GM19397 (cell line): ENCODE results near the gene N4BP3.
"Not testable (repeated sequence)": the region's sequence is repeated elsewhere in the genome, so short reads cannot be mapped to it uniquely, and the experiment has no call there.

Source experiments
- ATAC-seq: cut with Tn5 transposase; IDR thresholded peaks from one replicate; pipeline ENCODE4 v1.9.1; 2021; ENCODE audit warnings: mild to moderate bottlenecking, moderate library complexity; ENCODE audit not compliant: unreplicated experiment

The N4BP3 gene

GRCh38 chr5:178113141-178113787 lies at the start of gene N4BP3:
N4BP3 (plus strand) TSS chr5:178113532; CDS start chr5:178119584, 6,052 bp downstream.
- peak; percentile 65 for ATAC-seq

- no peak for ATAC-seq
These were observed 45.6 kb upstream of the N4BP3 start for GRCh38 chr5:178067755-178068154.

- no peak for ATAC-seq
These were observed 45.0 kb upstream of the N4BP3 start for GRCh38 chr5:178068293-178068692.

- ATAC-seq, result no peak
These were observed 43.4 kb upstream of the N4BP3 start for GRCh38 chr5:178069909-178070308.

GRCh38 chr5:178071108-178071507 lies 42.2 kb upstream of the N4BP3 start:
- ATAC-seq, result no peak

GRCh38 chr5:178072749-178073148 lies 40.6 kb upstream of the N4BP3 start:
- ATAC-seq, result no peak

GRCh38 chr5:178074266-178074952 lies 38.9 kb upstream of the N4BP3 start:
- ATAC-seq, result no peak

GRCh38 chr5:178076965-178077364 lies 36.4 kb upstream of the N4BP3 start:
- not testable (repeated sequence) for ATAC-seq

- ATAC-seq, result no peak
These were observed 35.6 kb upstream of the N4BP3 start for GRCh38 chr5:178077751-178078150.

GRCh38 chr5:178078197-178079010 lies 34.9 kb upstream of the N4BP3 start:
- no peak for ATAC-seq

GRCh38 chr5:178080056-178080455 lies 33.3 kb upstream of the N4BP3 start:
- ATAC-seq, result no peak

- no peak for ATAC-seq
These were observed 32.5 kb upstream of the N4BP3 start for GRCh38 chr5:178080618-178081410.

GRCh38 chr5:178081571-178082243 lies 31.6 kb upstream of the N4BP3 start:
- ATAC-seq, result no peak

- ATAC-seq, result no peak
These were observed 29.4 kb upstream of the N4BP3 start for GRCh38 chr5:178083922-178084321.

- ATAC-seq, result no peak
These were observed 28.0 kb upstream of the N4BP3 start for GRCh38 chr5:178085316-178085715.

GRCh38 chr5:178086266-178086665 lies 27.1 kb upstream of the N4BP3 start:
- no peak for ATAC-seq

GRCh38 chr5:178087199-178087598 lies 26.1 kb upstream of the N4BP3 start:
- ATAC-seq, result not testable (repeated sequence)

- no peak for ATAC-seq
These were observed 22.5 kb upstream of the N4BP3 start for GRCh38 chr5:178090856-178091255.

GRCh38 chr5:178093134-178093533 lies 20.2 kb upstream of the N4BP3 start:
- no peak for ATAC-seq

- ATAC-seq, result no peak
These were observed 19.0 kb upstream of the N4BP3 start for GRCh38 chr5:178094345-178094744.
